ENCODE results near the gene PDE1C. TPM values are rescaled to one million over a fixed set of nuclear protein-coding genes. Genes with fewer than 3 reads are reported as not detected.

The PDE1C gene
- total and polyA plus RNA-seq, 2 of the 4 experiments (the other 2 are of a cell fraction) = 14.2 to 61.5 TPM

DNA sequence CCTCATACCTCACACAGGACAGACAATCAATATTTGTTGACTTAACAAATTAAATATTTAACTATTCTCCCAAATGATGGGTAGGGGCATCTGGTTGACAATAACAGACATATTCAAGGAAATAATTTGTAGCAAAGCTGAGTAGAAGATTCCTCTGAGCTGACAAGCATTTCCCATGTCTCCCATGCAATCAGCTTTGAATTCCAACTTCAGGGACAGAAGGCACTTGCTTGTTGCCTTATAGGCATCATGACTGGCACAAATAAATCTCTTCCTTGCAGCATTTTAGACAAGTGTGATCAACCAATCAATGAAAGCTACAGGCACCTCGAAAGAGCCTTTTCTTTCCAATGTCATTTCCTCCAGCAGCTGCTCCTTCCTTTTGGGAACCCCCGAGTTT lies 146.0 kb downstream of the PDE1C start:
- no peak overlapping the region for H3K56ac ChIP-seq (ENCODE audit: extremely low read depth, insufficient read depth, low read length)
- H4K91ac ChIP-seq (ENCODE audit: insufficient read depth, low read depth, low read length) = no peak overlapping the region
- H2AK9ac ChIP-seq (replicated peaks; ENCODE audit: low read depth, low read length, poor library complexity) = no peak overlapping the region
- ATAC-seq (ENCODE audit: low read depth) (no peak), DNase-seq (no peak)
- H3K4ac ChIP-seq (ENCODE audit: low read depth, low read length) = no peak overlapping the region
- no CpG with 5 or more reads among the region's 2 CpGs for WGBS, 2 experiments (ENCODE audit: extremely low coverage in 2 of 2, insufficient read length in 1 of 2)
- no TSS peak for BruUV-seq (replicated peaks)
- H3K14ac ChIP-seq (replicated peaks; ENCODE audit: low read depth, low read length) = no peak overlapping the region
- no peaks in the 10 kb centered on the region for H3K27me3 ChIP-seq (ENCODE audit: control insufficient read depth, insufficient read depth, low read length)
- no peak overlapping the region for H3K23ac ChIP-seq (ENCODE audit: low read depth, low read length)
- H4K20me1 ChIP-seq (ENCODE audit: insufficient read depth, low read length) = no peaks in the 10 kb centered on the region
- in situ Hi-C loops (cut with MboI; ENCODE audit: low sequenced_read_pairs) = no loop called here
- H3K9me1 ChIP-seq (ENCODE audit: insufficient read depth, low read length) = no peaks in the 10 kb centered on the region
- CTCF ChIA-PET = no interaction called here
- POLR2A ChIA-PET (ENCODE audit: unreplicated experiment) = no interaction called here
- no peak overlapping the region for H2BK120ac ChIP-seq (ENCODE audit: low read depth, low read length)
- H2BK20ac ChIP-seq (ENCODE audit: low read depth, low read length) = no peak overlapping the region
- H4K5ac ChIP-seq (ENCODE audit: low read depth, low read length) = no peak overlapping the region
- H3K9me3 ChIP-seq (ENCODE audit: control insufficient read depth, insufficient read depth, low read length) = no peaks in the 10 kb centered on the region
- H3K4me1 ChIP-seq (ENCODE audit: control insufficient read depth, insufficient read depth, low read length) = no peaks in the 10 kb centered on the region
- H3K79me1 ChIP-seq (ENCODE audit: low read depth in 1 of 2, low read length in 2 of 2) = peaks cover 3 to 10% of the 10 kb centered on the region in 2 experiments; a peak in 2 of 4 replicates
- TF ChIP-seq MAFK (IDR thresholded peaks at IDR 0.05; ENCODE audit: low read depth, low read length) = no peak
- TF ChIP-seq, protein P1, sequence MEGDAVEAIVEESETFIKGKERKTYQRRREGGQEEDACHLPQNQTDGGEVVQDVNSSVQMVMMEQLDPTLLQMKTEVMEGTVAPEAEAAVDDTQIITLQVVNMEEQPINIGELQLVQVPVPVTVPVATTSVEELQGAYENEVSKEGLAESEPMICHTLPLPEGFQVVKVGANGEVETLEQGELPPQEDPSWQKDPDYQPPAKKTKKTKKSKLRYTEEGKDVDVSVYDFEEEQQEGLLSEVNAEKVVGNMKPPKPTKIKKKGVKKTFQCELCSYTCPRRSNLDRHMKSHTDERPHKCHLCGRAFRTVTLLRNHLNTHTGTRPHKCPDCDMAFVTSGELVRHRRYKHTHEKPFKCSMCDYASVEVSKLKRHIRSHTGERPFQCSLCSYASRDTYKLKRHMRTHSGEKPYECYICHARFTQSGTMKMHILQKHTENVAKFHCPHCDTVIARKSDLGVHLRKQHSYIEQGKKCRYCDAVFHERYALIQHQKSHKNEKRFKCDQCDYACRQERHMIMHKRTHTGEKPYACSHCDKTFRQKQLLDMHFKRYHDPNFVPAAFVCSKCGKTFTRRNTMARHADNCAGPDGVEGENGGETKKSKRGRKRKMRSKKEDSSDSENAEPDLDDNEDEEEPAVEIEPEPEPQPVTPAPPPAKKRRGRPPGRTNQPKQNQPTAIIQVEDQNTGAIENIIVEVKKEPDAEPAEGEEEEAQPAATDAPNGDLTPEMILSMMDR (conservative IDR thresholded peaks at IDR 0.05; ENCODE audit: low read depth, low read length) = no peak
- TF ChIP-seq FOS (IDR thresholded peaks at IDR 0.05; ENCODE audit: low read depth, low read length) = no peak
- no peak for TF ChIP-seq RFX5 (IDR thresholded peaks at IDR 0.05; ENCODE audit: low read depth, low read length)
- TF ChIP-seq SMC3 (IDR thresholded peaks at IDR 0.05; ENCODE audit: low read depth, low read length) = no peak
- H3K18ac ChIP-seq (ENCODE audit: low read depth, low read length) = no peak overlapping the region
- H2AFZ ChIP-seq (replicated peaks; ENCODE audit: low read length, poor library complexity) = no peak overlapping the region
- H2AK5ac ChIP-seq (ENCODE audit: low read depth, low read length) = no peak overlapping the region
- H2BK5ac ChIP-seq (ENCODE audit: low read depth, low read length, poor library complexity, severe bottlenecking) = no peak overlapping the region
- H2BK15ac ChIP-seq (ENCODE audit: low read depth, low read length) = no peak overlapping the region
- H3K36me3 ChIP-seq (ENCODE audit: control insufficient read depth, insufficient read depth, low read length) = no peaks in the 10 kb centered on the region
- intact Hi-C loops (cut with micrococcal nuclease) = no loop called here
- H3K9ac ChIP-seq (ENCODE audit: low read depth, low read length) = no peak overlapping the region
- no peak overlapping the region for H4K8ac ChIP-seq (ENCODE audit: low read depth in 2 of 2, low read length in 2 of 2)
- H3K4me3 ChIP-seq (ENCODE audit: insufficient read depth, low read depth, low read length) = no peak overlapping the region
- H3K4me2 ChIP-seq (ENCODE audit: low read depth, low read length) = no peak overlapping the region
- dilution Hi-C loops (cut with HindIII; ENCODE audit: low sequenced_read_pairs, unreplicated experiment) = no loop called here
- no peak overlapping the region for H3K27ac ChIP-seq (ENCODE audit: insufficient read depth, low read length)

Measured in IMR-90 (cell line).